BJ (cell line): ENCODE results near the gene METAP1D. TPM values are rescaled to one million over a fixed set of nuclear protein-coding genes. Genes with fewer than 3 reads are reported as not detected.

Source experiments
- CTCF ChIA-PET: fragments of 350-600 bp; formaldehyde crosslinking; extraction: SDS; loops from one replicate; lab custom pipeline; 2021; ENCODE audit warnings: antibody characterized with exemption, inconsistent platforms; lab: Yijun Ruan, JAX
- POLR2A ChIA-PET: fragments of 300-600 bp; sonication (Branson Sonifier 250); formaldehyde crosslinking; extraction: SDS; loops from one replicate; lab custom pipeline; 2021; ENCODE audit warnings: antibody characterized with exemption; lab: Charles Lee
- DNase-seq: peaks from one replicate; pipeline ENCODE4 v3.0.0-alpha.2; 2011; ENCODE audit warnings: low read depth
- H3K27me3 ChIP-seq: 2 replicates; pipeline ENCODE4 v1.6.0; 2011; ENCODE audit warnings: low read length; ENCODE audit not compliant: control insufficient read depth, insufficient read depth
- H3K36me3 ChIP-seq: 2 replicates; pipeline ENCODE4 v1.5.1; 2011; ENCODE audit warnings: low read length; ENCODE audit not compliant: control insufficient read depth, insufficient read depth
- H3K4me3 ChIP-seq: 2 replicates; pipeline ENCODE4 v1.5.1; 2011; ENCODE audit warnings: low read depth, mild to moderate bottlenecking, control low read depth, low read length
- polyA plus RNA-seq: library from polyadenylated mRNA; depleted of rRNA; stranded (reverse); fragments of >200 nt; gene quantifications from 2 replicates; pipeline ENCODE4 v1.2.3, GENCODE V29; 2011
- TF ChIP-seq, protein P1 (sequence below): IDR thresholded peaks from 2 replicates; pipeline ENCODE4 v1.5.1; 2011; ENCODE audit warnings: low read depth, mild to moderate bottlenecking, control low read depth, inconsistent platforms, low read length, moderate library complexity; ENCODE audit not compliant: insufficient read depth

Gene METAP1D
- polyA plus RNA-seq, 1 experiment, result 4.8 TPM

GRCh38 chr2:171958475-171958874 lies 41.3 kb upstream of the METAP1D start:
- ChIA-PET POLR2A (no interaction called here), CTCF (no interaction called here)
- Histone ChIP-seq H3K36me3 (no peaks in the 10 kb centered on the region), H3K4me3 (no peak overlapping the region), H3K27me3 (no peaks in the 10 kb centered on the region)
- peak; percentile 47 for DNase-seq
- TF ChIP-seq, protein P1, sequence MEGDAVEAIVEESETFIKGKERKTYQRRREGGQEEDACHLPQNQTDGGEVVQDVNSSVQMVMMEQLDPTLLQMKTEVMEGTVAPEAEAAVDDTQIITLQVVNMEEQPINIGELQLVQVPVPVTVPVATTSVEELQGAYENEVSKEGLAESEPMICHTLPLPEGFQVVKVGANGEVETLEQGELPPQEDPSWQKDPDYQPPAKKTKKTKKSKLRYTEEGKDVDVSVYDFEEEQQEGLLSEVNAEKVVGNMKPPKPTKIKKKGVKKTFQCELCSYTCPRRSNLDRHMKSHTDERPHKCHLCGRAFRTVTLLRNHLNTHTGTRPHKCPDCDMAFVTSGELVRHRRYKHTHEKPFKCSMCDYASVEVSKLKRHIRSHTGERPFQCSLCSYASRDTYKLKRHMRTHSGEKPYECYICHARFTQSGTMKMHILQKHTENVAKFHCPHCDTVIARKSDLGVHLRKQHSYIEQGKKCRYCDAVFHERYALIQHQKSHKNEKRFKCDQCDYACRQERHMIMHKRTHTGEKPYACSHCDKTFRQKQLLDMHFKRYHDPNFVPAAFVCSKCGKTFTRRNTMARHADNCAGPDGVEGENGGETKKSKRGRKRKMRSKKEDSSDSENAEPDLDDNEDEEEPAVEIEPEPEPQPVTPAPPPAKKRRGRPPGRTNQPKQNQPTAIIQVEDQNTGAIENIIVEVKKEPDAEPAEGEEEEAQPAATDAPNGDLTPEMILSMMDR, result no peak

GRCh38 chr2:171959998-171960397 lies 39.8 kb upstream of the METAP1D start:
- TF ChIP-seq, protein P1, result no peak
- ChIA-PET CTCF (interaction anchor here (0.9 to 1.2 kb wide), 2 partner anchors 17 to 146 kb away, joined by 3 to 4 read pairs; no protein-coding TSS in a partner anchor), POLR2A (interaction anchor here (0.8 kb wide), 1 partner anchor 10 kb away, joined by 3 read pairs; no protein-coding TSS in a partner anchor)
- Histone ChIP-seq H3K4me3 (no peak overlapping the region), H3K36me3 (no peaks in the 10 kb centered on the region), H3K27me3 (no peaks in the 10 kb centered on the region)
- DNase-seq, result no peak

DNA sequence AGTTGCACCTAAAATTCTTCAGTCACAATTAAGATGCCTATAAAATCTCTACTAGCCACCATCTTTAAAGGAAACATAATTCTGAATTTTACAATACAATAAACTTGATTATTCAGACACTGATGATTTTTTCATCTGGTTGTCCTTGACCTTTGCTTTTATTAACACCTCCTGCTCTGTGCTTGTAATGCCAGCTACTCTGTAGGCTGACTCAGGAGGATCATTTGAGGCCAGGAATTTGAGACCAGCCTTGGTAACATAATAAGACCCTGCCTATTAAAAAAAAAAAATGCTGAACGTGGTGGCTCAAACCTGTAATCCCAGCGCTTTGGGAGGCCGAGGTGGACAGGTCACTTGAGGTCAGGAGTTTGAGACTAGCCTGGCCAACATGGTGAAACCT lies 39.2 kb upstream of the METAP1D start:
- ChIA-PET CTCF (no interaction called here), POLR2A (no interaction called here)

DNA sequence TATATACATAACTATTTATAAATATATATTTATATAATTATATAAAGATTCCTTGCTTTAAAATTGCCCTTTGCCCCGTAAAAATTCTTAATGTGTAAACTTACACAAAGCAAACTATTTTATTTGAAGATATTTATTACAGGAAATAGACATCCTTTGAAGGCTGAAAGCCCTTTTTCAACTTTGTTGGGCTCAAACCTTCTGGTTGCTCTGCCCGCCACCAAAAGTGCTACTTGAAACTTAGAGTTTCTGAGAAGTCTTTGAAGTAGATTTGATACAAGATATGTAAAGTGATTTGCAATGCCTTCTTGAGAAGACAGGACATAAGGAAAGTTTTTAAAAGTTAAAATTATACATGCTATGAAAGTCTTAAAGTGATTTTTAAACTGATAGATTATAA lies 36.6 kb upstream of the METAP1D start:
- Histone ChIP-seq H3K4me3 (no peak overlapping the region), H3K36me3 (no peaks in the 10 kb centered on the region), H3K27me3 (no peaks in the 10 kb centered on the region)
- ChIA-PET CTCF (no interaction called here), POLR2A (no interaction called here)
- TF ChIP-seq, protein P1, result no peak
- no peak for DNase-seq

More for the DNA sequence above, 39.2 kb upstream of the METAP1D start:
- Histone ChIP-seq H3K36me3 (no peaks in the 10 kb centered on the region), H3K4me3 (no peak overlapping the region), H3K27me3 (no peaks in the 10 kb centered on the region)
- TF ChIP-seq, protein P1, result no peak
- no peak for DNase-seq

DNA sequence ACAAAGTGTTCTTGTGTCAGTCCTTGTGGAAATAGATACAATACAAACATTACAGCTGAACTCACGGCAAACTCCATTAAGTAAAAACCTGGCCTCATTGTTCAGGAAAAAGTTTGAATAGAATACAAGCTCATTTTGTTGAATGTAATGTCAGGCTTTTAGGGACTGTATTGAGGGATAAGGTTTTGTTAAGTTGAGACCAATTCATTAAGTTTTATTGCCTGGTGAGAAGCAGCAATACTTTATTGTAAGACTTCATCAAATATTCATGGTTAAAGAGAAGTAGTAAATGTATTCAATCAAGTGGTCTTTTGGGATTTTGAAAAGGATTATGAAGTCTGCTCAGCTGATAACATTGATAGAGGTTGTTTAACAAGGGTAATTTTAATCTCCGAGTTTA lies 35.4 kb upstream of the METAP1D start:
- no peak for DNase-seq
- TF ChIP-seq, protein P1, result no peak
- Histone ChIP-seq H3K36me3 (no peaks in the 10 kb centered on the region), H3K27me3 (no peaks in the 10 kb centered on the region), H3K4me3 (no peak overlapping the region)
- ChIA-PET CTCF (no interaction called here), POLR2A (no interaction called here)
